HepG2 (cell line): Measurements from ENCODE around the gene UBE2S.

Experiments
- ETV6 ChIP-seq: sonication (generic); formaldehyde crosslinking; conservative IDR thresholded peaks from 2 replicates; pipeline ENCODE4 v1.4.0; 2020; ENCODE audit warnings: missing genetic modification reagents
- MAX ChIP-seq: IDR thresholded peaks from 2 replicates; pipeline ENCODE4 v1.6.1; 2012; ENCODE audit warnings: inconsistent platforms
- NBN ChIP-seq: fragments of 450-650 bp; conservative IDR thresholded peaks from 2 replicates; pipeline ENCODE4 v1.6.1; 2017
- PITX1 ChIP-seq: sonication (generic); formaldehyde crosslinking; IDR thresholded peaks from 2 replicates; pipeline ENCODE4 v1.5.1; 2020; ENCODE audit warnings: mild to moderate bottlenecking, missing genetic modification reagents
- POLR2AphosphoS2 ChIP-seq: IDR thresholded peaks from 2 replicates; pipeline ENCODE4 v1.6.1; 2011; ENCODE audit warnings: low read depth, low read length, improper control_type of control experiment
- RBM22 ChIP-seq: fragments of 200-400 bp; formaldehyde crosslinking; optimal IDR thresholded peaks from 2 replicates; pipeline ENCODE3; 2017; ENCODE audit warnings: mild to moderate bottlenecking, low read length, moderate library complexity
- TF ChIP-seq, protein P1 (sequence below): sonication (generic); formaldehyde crosslinking; IDR thresholded peaks from 2 replicates; pipeline ENCODE4 v1.5.0; 2020; ENCODE audit warnings: mild to moderate bottlenecking, missing genetic modification reagents, moderate library complexity

- TF ChIP-seq MAX (no peak), PITX1 (CRISPR knock-in tag) (no peak), POLR2AphosphoS2 (no peak), NBN (no peak), RBM22 (no peak), ETV6 (CRISPR knock-in tag) (no peak)
- TF ChIP-seq, protein P1, sequence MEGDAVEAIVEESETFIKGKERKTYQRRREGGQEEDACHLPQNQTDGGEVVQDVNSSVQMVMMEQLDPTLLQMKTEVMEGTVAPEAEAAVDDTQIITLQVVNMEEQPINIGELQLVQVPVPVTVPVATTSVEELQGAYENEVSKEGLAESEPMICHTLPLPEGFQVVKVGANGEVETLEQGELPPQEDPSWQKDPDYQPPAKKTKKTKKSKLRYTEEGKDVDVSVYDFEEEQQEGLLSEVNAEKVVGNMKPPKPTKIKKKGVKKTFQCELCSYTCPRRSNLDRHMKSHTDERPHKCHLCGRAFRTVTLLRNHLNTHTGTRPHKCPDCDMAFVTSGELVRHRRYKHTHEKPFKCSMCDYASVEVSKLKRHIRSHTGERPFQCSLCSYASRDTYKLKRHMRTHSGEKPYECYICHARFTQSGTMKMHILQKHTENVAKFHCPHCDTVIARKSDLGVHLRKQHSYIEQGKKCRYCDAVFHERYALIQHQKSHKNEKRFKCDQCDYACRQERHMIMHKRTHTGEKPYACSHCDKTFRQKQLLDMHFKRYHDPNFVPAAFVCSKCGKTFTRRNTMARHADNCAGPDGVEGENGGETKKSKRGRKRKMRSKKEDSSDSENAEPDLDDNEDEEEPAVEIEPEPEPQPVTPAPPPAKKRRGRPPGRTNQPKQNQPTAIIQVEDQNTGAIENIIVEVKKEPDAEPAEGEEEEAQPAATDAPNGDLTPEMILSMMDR (CRISPR knock-in tag), result no peak
Observed at GRCh38 chr19:55358943-55359908, 48.4 kb downstream of the UBE2S start.
